NCI-H524 (cell line): ENCODE results near the gene DLK2.
"Not testable (repeated sequence)": the region's sequence is repeated elsewhere in the genome, so short reads cannot be mapped to it uniquely, and the experiment has no call there.

Experiments
- DNase-seq, 2 experiments: peaks; one replicate each; lab custom pipeline; 2025; lab: John Stamatoyannopoulos, UW

Gene DLK2, protein sequence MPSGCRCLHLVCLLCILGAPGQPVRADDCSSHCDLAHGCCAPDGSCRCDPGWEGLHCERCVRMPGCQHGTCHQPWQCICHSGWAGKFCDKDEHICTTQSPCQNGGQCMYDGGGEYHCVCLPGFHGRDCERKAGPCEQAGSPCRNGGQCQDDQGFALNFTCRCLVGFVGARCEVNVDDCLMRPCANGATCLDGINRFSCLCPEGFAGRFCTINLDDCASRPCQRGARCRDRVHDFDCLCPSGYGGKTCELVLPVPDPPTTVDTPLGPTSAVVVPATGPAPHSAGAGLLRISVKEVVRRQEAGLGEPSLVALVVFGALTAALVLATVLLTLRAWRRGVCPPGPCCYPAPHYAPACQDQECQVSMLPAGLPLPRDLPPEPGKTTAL

DNA sequence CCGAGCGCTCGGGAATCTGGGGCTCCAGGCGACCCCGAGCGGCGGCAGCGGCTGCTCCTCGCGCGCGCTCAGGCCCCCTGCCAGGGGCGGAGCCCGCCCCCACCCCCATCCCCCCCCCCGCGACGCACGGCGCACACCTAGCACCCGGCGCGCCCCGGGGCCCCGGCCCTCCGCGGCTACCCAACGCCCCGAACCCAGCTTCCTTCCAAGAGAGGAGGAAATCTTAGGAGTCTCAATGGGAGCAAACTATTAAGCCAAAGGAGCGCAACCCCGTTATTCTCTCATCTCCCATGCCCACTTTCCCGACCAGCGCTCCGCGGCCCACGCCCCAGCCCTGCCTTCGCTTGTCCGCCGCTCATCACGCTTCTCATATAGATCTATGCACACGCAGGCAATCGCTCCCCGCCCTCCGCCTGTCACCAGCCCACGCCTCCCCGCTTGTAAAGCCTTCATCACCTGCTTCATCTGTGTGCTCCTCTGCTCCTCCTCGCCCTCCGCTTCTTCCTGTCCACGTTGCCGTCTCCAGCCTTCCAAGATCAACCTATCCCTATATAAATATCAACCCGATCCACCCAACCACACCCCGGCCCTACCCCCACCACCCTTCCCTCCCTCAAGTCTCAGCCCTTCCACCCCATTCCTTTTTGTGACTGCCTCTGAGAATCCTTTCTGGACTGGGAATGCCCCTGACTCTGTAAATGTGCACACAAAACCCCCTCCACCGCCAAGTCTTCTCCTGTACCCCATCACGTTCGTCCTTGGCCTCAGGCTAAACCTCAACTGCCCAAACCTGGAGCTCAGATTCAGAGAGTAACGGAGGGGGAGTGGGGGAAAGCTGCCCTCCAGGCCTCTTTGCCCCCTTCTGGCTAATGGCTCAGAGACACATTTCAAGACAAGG lies at the start of gene DLK2:
Gene DLK2, minus strand, starts transcription at position 18 of the 898 bp plus-strand sequence. CDS start 723 bp downstream, outside the sequence.
- peak; percentile 17 to 68 for DNase-seq

DNA sequence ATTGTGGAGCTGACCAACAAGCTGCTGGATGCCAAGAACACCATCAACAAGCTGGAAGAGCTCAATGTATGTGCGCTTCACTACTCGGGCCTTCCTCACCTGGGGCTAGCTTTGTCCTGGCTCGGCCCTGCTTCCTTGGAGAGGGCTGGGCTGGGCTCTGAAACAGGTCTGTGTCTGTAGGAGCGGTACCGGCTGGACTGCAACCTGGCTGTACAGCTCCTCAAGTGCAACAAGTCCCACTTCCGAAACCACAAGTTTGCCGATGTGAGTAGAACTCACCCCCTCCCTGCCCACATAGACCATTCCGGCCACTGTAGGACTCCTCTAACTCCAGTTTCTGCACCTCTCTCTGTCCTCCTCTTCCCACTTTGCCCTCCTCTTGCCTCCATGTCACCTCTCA lies 48.1 kb upstream of the DLK2 start:
- no peak for DNase-seq

DNA sequence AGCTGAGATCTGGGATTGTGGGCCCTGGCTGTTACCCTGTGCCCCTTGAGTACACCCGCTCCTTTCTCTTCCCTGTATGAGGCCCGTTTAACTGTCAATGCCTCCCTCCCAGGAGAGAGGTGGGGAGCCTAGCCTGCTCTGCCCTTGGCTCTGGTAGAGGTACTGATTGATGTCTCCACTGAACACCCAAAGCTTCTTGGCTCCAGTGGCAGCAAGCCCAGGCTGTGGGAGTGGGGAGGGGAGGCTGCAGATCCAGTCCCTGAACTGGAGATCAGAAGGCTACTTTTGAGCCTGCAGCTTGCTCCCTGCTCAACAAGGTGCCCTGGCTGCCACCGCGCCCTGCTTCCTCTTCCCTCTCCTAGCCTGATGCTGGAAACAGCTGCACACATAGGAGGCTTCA lies 47.3 kb upstream of the DLK2 start:
- no peak for DNase-seq

DNA sequence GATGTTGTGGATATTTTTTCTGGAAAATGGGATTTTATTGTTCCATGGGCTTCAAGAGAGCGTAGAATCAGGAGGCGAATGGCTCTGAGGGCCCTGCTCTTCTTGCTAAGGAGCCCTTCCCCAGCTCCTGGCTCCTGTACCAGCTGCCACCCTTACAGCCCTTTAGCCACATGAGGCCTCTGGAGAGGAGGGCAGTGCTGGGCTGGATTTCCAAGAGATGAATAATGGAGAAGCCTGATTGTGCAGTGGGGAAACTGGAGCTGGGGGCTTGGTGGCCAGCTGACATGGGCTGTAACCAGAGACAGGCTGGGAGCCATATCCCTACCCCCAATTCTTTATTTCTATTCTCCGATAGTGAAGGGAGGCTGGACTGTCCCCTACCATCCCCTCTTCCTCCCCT lies 45.6 kb upstream of the DLK2 start:
- DNase-seq: no peak

DNA sequence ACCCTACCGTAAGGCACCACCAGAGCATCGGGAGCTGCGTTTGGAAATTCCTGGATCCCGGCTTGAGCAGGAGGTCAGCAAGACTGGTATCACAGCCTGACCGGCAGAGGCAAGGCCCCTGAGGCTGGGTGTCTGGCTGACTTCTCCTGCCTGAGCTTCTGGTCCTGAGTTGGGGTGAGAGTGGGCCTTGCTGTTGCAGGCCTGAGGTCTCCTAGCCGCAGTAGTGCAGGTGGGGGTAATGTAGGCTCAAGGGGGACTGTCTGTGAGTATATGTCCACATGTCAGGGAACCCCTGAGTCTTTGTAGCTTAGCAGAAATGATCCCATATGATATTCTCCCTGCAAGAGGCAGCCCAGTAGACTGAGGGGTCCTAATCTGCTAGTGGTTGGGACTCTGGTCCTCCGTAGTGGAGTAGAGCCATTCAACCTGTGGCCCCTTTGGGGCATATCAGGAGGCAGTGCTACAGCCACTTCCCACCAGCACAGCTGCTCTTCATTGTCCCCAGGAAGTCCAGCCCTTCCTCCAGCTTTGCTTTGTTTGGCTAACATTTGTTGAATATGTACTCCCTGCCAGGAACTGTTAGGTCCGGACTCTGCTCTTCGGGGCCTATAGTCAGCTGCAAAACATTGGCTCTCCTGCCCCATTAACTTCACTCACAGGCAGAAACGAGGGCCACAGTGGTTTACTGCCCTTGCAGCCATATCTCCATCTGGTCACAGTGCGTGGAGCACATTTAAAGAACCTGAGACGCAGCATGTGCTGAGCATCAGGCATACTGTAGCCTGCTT lies 43.9 kb upstream of the DLK2 start:
- DNase-seq: no peak

DNA sequence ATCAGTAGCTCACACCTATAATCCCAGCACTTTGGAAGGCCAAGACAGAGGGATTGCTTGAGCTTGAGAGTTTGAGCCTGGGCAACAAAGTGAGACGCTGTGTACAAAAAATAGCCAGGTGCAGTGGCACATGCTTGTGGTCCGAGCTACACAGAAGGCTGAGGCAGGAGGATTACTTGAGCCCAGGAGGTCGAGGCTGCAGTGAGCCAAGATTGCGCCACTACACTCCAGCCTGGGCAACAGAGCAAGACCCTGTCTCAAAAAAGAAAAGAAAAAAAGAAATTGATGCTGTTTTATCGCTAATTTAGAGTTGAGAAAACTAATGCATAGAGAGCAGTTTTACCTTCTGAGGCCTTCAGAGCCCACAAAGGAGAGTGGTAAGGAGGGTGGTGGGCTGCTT lies 42.9 kb upstream of the DLK2 start:
- DNase-seq: not testable (repeated sequence)

DNA sequence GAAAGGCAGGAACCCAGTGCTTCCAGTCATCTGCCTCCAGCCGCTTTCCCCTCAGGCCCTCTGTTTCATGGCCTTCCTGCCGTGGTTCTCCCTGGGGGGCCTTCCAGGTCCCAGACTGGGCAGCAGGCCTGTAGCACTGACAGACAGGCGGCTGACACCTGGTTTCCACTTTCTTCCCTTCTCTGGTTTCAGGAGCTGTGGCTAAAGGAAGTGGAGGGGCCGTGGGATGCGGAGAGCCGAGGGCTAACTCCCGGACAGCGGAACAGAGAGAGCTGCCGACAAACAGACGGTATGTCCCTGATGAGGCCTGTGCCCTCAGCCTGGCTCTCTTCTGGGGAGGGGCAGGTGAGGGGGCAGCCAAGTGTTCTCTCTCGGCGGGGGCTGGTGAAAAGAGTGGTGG lies 42.3 kb upstream of the DLK2 start:
- DNase-seq: no peak

DNA sequence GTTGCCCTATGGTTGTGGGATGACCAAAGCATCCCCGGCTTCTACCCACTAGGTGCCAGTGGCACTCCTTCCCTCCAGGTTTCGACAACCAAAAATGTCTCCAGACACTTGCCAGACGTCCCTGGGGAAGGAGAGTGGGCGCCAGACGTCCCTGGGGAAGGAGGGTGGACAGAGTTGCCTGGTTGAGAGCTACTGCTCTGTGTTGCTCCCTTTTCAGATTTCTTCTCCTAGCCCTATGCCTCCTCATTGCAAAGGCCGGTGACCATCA lies 41.7 kb upstream of the DLK2 start:
- DNase-seq: no peak

DNA sequence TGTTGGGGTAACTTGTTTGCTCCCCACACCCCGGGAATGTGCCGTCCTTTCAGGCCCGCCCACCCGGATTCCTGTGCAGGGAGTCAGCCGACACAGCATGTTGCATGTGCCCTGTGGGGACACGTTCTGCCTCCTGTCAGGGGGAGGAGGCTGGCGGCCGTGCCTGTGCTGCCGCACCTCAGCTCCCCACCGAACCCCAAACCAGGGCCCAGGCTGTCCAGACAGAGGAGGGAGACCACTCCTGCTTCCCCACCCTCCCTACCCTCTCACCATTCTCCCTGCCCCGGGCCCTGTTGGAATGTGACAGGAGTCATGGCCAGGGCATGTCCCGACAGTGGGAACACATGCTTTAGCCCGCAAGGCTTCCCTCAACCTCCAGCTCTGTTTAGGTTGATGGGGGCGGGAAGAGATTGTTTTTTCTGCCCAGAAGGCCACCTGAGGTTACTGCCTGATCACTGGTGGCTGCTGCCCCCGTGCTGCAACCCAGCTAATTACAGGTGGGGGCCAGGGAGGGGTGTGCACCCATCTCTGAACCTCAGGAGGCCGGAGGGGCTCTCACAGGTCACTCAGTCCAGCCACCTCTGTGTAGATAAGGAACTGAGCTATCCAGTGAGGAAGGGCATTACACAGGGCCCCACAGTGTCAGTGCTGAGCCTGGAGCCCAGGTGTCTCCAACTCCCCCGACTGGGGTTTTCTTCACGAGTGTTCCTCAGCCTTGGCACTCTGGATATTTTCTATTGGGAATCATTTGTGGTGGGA lies 41.2 kb upstream of the DLK2 start:
- DNase-seq: peak in 1 of 2 experiments; percentile 51

DNA sequence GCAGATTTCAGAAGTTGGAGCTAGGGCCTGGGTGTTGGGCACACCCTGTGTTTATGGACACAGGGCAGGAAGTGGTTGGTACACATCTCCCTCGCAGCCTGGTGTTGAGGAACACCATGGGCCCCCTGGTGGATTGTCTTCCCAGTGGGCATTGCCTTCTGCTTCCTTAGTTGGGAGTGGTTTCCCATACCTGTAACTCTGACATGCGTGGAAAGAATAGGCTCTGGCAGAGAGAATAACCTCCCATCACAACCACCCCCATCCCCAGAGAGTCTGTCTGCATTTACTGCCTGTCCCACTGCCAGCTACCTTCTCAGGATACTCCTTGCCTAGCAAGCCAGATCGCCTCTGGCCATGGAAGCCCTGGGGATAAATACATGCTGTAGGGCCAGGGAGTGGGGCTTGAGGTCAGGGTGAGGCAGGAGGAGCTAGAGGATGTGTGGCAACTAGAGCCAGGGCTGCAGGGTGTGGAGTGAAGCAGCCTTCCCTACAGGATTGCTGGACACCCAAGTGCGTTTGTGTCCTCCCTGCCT lies 40.1 kb upstream of the DLK2 start:
- no peak for DNase-seq

DNA sequence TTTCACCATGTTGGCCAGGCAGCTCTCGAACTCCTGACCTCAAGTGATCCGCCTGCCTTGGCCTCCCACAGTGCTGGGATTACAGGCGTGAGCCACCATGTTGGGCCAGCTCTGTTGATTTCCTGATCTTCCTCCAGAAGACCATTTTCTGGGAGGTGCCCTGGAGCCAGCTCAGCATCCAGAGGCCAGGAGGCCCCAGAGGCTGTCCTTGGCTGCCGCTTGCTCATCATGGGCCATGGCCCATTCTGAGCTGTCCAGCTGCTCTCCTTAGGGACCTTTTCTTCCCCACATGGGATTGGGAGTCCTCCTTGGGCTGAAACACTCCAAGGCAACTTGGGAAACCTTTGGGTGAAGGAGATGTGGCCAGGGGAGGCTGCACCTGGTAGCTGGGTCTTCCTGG lies 39.4 kb upstream of the DLK2 start:
- DNase-seq: no peak

DNA sequence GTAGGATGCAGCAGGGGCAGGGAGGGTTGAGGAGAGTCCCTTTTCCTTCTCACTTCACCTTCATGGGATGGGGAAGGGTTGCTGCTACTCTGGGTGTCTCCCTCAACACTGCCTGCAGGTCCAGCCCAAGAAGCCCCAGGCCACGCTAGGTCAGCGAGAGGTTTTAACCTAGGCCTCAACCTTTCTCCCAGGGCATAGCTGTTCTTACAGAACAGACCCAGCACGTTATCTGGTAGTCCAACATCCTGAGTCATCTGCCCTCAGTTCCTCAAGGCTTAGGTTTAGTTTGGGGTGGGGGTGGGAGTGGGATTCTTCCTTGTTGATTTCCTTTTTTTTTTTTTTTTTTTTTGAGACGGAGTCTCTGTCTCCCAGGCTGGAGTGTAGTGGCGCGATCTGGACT lies 39.0 kb upstream of the DLK2 start:
- no peak for DNase-seq

DNA sequence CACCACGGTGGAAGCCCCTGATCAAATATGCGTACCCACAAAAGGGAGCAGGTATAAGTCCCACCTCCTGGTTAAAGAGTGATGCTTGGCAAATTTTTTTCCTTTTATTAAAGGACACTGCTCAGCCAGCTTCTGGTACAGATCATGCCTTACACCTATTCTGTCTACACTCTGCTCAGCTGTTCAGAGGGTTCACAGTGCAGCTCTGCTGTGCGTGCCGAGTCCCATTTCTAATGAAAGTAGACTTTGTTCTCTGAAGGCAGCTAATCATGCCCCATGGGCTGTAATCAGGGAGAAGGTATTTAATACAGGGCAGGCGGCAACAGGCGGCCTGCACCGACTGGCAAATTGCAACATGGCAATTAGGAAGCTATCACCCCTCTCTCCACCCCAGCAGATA lies 38.5 kb upstream of the DLK2 start:
- no peak for DNase-seq

DNA sequence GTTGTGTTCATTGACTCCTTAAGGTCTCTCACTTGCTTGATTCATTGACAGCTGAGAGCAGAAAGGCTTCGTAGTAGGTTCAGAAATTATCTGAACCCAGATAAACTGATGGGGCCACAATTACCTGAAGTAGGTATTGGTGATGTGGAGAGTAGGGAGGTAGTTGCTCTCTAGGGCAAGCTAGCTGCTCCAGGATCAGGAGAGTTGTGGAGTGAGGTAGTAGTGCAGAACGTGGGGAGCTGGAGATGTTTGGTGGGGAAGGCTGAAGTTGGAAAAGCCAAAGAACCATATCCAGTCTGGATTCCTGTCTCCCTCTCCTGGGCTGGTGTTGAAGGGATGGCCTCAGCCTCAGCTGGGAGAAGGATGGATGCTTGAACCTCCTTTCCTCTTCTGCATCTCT lies 37.9 kb upstream of the DLK2 start:
- no peak for DNase-seq

DNA sequence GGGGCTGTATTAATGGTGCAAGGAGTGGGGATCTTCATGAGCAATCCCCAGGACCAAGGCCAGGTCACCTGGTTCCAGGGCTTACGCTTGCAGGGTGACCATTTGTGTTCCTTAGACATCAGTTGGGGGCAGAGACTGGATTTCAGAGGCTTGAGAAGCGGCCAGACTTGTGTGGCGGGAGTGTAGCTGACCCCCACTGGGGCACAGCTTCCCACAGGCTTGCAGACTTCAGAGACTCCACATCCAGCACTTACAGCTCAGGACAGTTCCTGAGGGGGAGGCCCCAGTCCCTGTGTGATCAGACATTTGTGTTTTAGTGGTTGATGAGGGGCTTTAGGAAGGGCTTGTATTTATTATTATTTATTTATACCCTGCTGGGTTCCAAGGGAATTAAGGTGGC lies 37.3 kb upstream of the DLK2 start:
- no peak for DNase-seq

DNA sequence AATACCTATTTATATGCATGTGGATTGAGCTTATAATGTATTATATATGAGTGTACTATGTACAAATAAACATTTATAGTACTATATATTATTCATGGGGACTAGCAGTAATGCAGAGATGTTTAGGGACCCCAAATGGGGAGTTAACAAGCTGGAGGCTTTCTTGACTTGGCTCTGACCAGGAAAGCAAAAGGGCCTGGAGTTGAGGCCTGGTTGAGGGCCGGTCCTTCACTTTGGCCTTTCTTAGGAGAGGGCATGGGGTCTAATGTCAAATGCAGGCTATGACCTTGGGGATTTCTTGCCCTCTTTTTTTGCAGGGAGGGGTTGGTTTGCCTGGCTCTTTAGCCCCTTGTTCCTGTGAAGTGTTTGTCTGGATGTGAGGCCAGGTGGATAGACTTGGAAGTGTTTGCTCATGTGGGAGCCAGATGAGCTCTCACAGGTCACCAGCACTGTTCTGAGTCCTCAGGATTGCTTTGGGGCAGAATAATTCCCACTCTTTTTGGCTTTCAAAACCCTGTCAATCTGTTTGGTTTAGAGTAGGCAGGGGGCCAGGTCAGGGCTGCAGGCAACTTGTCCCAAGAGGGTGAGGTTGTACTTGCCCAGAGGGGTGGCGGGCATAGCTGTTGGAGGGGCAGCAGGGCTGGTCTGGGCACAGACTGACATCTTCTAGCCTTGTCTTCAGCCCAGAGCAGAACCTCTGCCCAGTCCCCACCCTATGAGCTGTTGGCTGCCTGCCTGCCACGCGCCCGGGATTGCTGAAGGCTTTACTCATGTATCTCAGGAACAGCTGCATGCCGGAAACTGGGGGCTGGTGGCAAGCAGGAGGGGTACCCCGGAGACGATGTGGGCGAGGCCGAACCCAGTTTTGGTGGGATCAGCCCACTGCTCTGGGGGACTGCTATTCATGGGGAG lies 36.7 kb upstream of the DLK2 start:
- no peak for DNase-seq

DNA sequence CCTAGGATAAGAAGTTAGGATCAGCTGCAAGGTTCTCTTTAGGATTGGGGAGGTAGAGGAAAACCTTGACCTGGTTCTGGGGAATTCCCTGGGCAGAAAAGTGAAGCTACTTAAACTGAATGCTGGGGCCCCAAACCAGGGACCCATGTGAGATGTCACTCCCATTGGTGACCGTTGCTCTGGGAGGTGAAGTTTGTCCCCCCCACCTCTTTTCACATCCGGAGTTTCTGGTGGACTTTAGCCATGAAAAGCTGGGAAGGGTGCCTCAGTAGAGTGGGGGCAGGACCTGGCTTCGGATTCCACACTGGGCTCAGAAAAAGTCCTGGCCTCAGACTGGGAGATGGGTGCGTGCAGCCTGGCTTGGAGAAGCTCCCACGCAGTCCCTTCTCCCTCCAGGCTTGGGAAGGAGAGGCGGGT lies 35.2 kb upstream of the DLK2 start:
- DNase-seq: no peak

DNA sequence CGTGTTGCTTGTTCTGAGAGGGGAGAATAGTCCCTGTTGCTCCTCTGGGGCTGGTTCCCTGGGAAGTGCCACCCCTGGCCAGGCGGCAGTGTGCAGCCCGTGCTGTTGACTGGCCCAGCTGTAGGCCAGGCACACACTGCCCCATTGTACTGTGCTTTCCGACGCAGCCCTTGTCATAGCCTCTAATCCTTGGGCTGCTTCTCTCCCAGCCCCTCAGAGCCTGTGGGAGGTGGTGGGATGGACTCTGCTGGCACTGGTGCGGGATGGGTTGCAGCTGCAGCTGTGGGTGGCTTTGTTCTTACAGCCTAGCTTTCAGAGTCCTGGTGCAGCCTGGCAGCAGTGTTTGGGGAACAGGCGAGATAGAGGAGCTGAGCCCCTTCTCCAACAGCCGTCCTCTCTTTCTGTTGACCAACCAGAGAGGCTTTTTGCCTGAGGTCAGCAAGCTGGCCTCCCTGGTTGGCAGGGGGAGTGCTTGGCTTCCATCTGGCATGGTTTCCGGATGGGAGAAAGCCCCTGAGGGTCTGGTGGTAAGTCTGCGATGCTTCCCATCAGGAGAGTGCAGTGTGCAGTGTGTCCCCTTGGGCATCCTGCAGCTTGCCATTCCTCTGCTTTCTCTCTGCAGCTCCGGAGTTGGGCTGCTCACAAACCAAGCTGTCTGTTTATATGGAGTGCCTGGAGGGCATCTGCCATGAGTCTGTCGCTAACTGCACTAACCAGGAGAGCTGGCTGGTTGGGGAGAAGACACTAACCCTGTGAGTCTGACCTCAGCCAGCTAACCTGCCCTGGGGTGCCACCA lies 34.1 kb upstream of the DLK2 start:
- DNase-seq: no peak

DNA sequence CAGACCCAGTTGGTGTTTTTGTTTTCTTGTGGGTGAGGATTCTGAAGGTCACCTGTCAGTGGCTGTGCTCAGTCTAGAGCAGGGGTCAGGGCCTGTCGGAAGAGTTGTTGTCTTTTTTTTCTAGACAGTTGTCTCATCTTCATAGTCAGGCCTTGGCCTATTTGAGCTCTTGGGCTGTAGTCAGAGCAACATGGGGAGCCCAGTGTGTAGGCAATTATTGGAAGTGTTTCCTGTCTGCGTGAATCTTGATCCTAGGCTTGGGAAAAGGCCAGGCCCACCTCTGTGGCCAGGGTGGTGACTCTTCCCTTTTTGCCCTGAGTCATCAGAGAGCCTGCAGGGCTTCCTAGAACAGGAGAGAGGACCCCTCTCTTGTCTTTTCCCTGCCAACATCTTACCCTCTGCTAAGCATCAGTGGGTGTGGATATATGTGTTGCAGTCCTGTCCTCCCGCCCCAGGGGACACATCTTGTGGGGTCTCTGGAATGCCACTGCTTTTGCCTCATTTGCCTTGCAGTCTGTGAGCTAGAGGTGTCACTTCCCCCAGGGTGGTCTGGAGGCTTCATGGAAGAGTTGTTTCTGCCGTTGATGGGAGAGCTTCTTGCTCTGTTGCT lies 33.4 kb upstream of the DLK2 start:
- no peak for DNase-seq
